Loucy (cell line): ENCODE results near the gene DMBX1.
A peak's percentile ranks its signal among the peaks of the same experiment; 100 is the strongest.

ENCODE experiments used
- H2AFZ ChIP-seq: fragments of 200-600 bp; sonication (generic); 2 replicates; pipeline ENCODE4 v1.6.0; 2016; ENCODE audit warnings: antibody characterized with exemption, mild to moderate bottlenecking, low read length, moderate library complexity
- H3F3A ChIP-seq: fragments of 200-600 bp; 2 replicates; pipeline ENCODE4 v1.6.0; 2016; ENCODE audit warnings: antibody characterized with exemption, low read depth, mild to moderate bottlenecking
- H3K27me3 ChIP-seq: fragments of 200-600 bp; sonication (generic); 2 replicates; pipeline ENCODE4 v1.6.1; 2014; ENCODE audit warnings: low read length, mild to moderate bottlenecking; ENCODE audit not compliant: insufficient read depth, poor library complexity, severe bottlenecking
- H3K36me3 ChIP-seq: fragments of 200-600 bp; sonication (generic); 2 replicates; pipeline ENCODE4 v1.6.1; 2016; ENCODE audit warnings: low read length; ENCODE audit not compliant: insufficient read depth
- H3K4me1 ChIP-seq: fragments of 200-600 bp; sonication (generic); 2 replicates; pipeline ENCODE4 v1.5.1; 2014; ENCODE audit warnings: low read length, mild to moderate bottlenecking; ENCODE audit not compliant: insufficient read depth, poor library complexity, severe bottlenecking
- H3K4me2 ChIP-seq: fragments of 200-600 bp; sonication (generic); 2 replicates; pipeline ENCODE4 v1.6.0; 2014; ENCODE audit warnings: antibody characterized with exemption, low read length, low read depth, mild to moderate bottlenecking; ENCODE audit not compliant: poor library complexity, severe bottlenecking
- H3K4me3 ChIP-seq: fragments of 200-600 bp; sonication (generic); 2 replicates; pipeline ENCODE4 v1.5.1; 2014; ENCODE audit warnings: low read length, mild to moderate bottlenecking, mixed read lengths; ENCODE audit not compliant: poor library complexity, severe bottlenecking
- H3K79me2 ChIP-seq: fragments of 200-600 bp; sonication (generic); 2 replicates; pipeline ENCODE4 v1.6.1; 2014; ENCODE audit warnings: low read length; ENCODE audit not compliant: insufficient read depth
- H3K9ac ChIP-seq: fragments of 200-600 bp; sonication (generic); 2 replicates; pipeline ENCODE4 v1.6.0; 2014; ENCODE audit warnings: mild to moderate bottlenecking, low read depth, low read length, moderate library complexity; ENCODE audit not compliant: poor library complexity, severe bottlenecking
- H3K9me2 ChIP-seq: fragments of 200-600 bp; sonication (generic); replicated peaks from 2 replicates; pipeline ENCODE4 v1.6.1; 2016; ENCODE audit warnings: low read depth, low read length, mixed read lengths
- H3K9me3 ChIP-seq: fragments of 200-600 bp; sonication (generic); 2 replicates; pipeline ENCODE4 v1.6.1; 2014; ENCODE audit warnings: mild to moderate bottlenecking, antibody characterized with exemption, low read length, low read depth; ENCODE audit not compliant: insufficient read depth
- H4K20me1 ChIP-seq: fragments of 200-600 bp; sonication (generic); 2 replicates; pipeline ENCODE4 v1.6.0; 2014; ENCODE audit warnings: antibody characterized with exemption, low read length, mild to moderate bottlenecking; ENCODE audit not compliant: insufficient read depth, poor library complexity, severe bottlenecking
- EZH2phosphoT487 ChIP-seq: fragments of 200-600 bp; IDR thresholded peaks from 2 replicates; pipeline ENCODE4 v1.6.1; 2018; ENCODE audit warnings: antibody characterized with exemption, mild to moderate bottlenecking, moderate library complexity, borderline replicate concordance
- TF ChIP-seq, protein P1 (sequence below): fragments of 200-600 bp; sonication (generic); conservative IDR thresholded peaks from 2 replicates; pipeline ENCODE4 v1.5.1; 2014; ENCODE audit warnings: mild to moderate bottlenecking, antibody characterized with exemption, low read length

The DMBX1 gene

DNA sequence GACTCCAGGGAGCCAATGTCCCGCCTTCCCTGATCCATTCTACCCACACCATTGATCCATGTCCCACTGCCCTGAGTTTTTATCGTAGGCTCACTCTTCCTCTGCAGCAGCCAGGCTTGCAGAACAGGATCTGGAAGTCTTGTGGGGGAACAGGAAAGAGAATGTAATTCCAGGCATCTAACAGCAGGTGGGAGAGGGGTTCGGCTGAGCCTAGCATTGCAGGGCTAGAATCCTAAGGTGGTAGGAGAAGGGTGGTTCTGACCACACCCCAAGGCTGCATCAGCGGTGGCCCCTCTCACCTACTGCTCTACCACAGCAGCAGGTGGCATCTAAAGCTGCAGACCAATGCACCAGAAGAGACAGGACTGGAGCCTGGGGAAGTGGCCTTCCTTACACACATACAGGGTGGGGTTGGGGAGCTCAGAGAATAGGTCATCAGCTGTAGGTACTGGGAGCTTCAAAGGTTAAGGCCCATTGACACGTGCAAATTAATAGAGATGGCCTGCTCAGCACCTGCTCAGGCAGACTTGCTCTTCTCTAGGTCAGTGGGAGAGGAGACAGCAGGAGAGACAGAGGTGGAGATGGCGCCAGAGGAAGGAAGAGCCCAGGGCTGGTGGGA, 41.3 kb downstream of the DMBX1 start:
- Histone ChIP-seq H2AFZ (no peak overlapping the region), H3K79me2 (no peaks in the 10 kb centered on the region), H3F3A (no peaks in the 10 kb centered on the region), H3K9me2 (no peaks in the 10 kb centered on the region), H4K20me1 (no peaks in the 10 kb centered on the region), H3K4me1 (no peaks in the 10 kb centered on the region), H3K27me3 (no peaks in the 10 kb centered on the region), H3K36me3 (no peaks in the 10 kb centered on the region), H3K9ac (no peak overlapping the region), H3K9me3 (no peaks in the 10 kb centered on the region), H3K4me3 (no peak overlapping the region), H3K4me2 (no peak overlapping the region)
- TF ChIP-seq, protein P1, sequence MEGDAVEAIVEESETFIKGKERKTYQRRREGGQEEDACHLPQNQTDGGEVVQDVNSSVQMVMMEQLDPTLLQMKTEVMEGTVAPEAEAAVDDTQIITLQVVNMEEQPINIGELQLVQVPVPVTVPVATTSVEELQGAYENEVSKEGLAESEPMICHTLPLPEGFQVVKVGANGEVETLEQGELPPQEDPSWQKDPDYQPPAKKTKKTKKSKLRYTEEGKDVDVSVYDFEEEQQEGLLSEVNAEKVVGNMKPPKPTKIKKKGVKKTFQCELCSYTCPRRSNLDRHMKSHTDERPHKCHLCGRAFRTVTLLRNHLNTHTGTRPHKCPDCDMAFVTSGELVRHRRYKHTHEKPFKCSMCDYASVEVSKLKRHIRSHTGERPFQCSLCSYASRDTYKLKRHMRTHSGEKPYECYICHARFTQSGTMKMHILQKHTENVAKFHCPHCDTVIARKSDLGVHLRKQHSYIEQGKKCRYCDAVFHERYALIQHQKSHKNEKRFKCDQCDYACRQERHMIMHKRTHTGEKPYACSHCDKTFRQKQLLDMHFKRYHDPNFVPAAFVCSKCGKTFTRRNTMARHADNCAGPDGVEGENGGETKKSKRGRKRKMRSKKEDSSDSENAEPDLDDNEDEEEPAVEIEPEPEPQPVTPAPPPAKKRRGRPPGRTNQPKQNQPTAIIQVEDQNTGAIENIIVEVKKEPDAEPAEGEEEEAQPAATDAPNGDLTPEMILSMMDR, result no peak; the same call in 1 of the 2 replicates
- no peak for TF ChIP-seq EZH2phosphoT487

DNA sequence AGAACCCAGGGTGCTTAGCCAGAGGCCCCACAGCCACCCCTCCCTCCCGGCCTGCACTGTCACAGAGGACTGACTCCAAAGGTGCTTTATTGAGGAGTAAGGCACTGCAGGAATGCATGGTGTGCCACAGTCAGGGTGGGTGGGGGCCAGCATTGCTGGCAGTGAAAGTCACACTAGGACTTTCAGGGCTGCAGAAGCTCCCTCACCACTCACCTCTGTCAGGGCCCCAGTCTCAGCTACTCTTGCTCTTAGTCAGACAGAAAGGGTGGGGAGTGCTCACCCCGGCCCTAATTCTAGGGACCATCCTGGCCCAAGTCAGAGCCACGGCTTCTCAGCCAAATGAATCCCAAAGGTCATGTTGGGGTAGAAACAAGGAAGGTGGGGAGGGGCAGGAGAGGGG, 42.5 kb downstream of the DMBX1 start:
- TF ChIP-seq, protein P1, result no peak
- no peak for TF ChIP-seq EZH2phosphoT487
- H3K79me2 ChIP-seq, result no peaks in the 10 kb centered on the region
- no peak overlapping the region for H3K4me3 ChIP-seq
- H4K20me1 ChIP-seq, result no peaks in the 10 kb centered on the region
- H3K9ac ChIP-seq, result no peak overlapping the region
- no peaks in the 10 kb centered on the region for H3K4me1 ChIP-seq
- H3K27me3 ChIP-seq, result no peaks in the 10 kb centered on the region
- no peak overlapping the region for H2AFZ ChIP-seq
- H3K9me3 ChIP-seq, result no peaks in the 10 kb centered on the region
- no peak overlapping the region for H3K4me2 ChIP-seq
- H3K9me2 ChIP-seq, result no peaks in the 10 kb centered on the region
- H3K36me3 ChIP-seq, result no peaks in the 10 kb centered on the region
- H3F3A ChIP-seq, result no peaks in the 10 kb centered on the region

GRCh38 chr1:46532498-46533178, 43.0 kb downstream of the DMBX1 start:
- H3K79me2 ChIP-seq, result no peaks in the 10 kb centered on the region
- H3F3A ChIP-seq, result no peaks in the 10 kb centered on the region
- no peaks in the 10 kb centered on the region for H3K9me2 ChIP-seq
- no peaks in the 10 kb centered on the region for H3K27me3 ChIP-seq
- no peaks in the 10 kb centered on the region for H3K4me1 ChIP-seq
- H2AFZ ChIP-seq, result no peak overlapping the region
- H3K4me3 ChIP-seq, result no peak overlapping the region
- H3K9me3 ChIP-seq, result no peaks in the 10 kb centered on the region
- TF ChIP-seq, protein P1, result peak; percentile 57
- TF ChIP-seq EZH2phosphoT487, result no peak
- H4K20me1 ChIP-seq, result no peaks in the 10 kb centered on the region
- no peak overlapping the region for H3K4me2 ChIP-seq
- H3K36me3 ChIP-seq, result no peaks in the 10 kb centered on the region
- no peak overlapping the region for H3K9ac ChIP-seq
